ENCODE data around the gene HSPA14.

- TF ChIP-seq CTCF (conservative IDR thresholded peaks at IDR 0.05; ENCODE audit: low read depth, low read length) (no peak), RAD21 (IDR thresholded peaks at IDR 0.05; ENCODE audit: low read length) (no peak), SMC3 (IDR thresholded peaks at IDR 0.05; ENCODE audit: low read depth, low read length) (no peak), BHLHE40 (IDR thresholded peaks at IDR 0.05; ENCODE audit: low read depth, low read length) (no peak), POLR2A (IDR thresholded peaks at IDR 0.05; ENCODE audit: low read depth, low read length) (no peak), MAFK (IDR thresholded peaks at IDR 0.05; ENCODE audit: low read depth, low read length) (no peak), MXI1 (IDR thresholded peaks at IDR 0.05; ENCODE audit: borderline replicate concordance, low read depth, low read length) (no peak), CEBPB (IDR thresholded peaks at IDR 0.05; ENCODE audit: low read depth, low read length) (no peak), RFX5 (IDR thresholded peaks at IDR 0.05; ENCODE audit: low read depth, low read length) (no peak)
These were observed 26.8 kb upstream of the HSPA14 start for GRCh38 chr10:14810969-14811953.
